BE2C (cell line): Measurements from ENCODE around the gene NUDT6.

Experiments
- DNase-seq: peaks from one replicate; pipeline ENCODE4 v3.0.0-alpha.2; 2020
- H3K27me3 ChIP-seq: fragments of 250-450 bp; sonication (Bioruptor Pico); 2 replicates; pipeline ENCODE4 v1.5.1; 2020; ENCODE audit warnings: mild to moderate bottlenecking
- H3K36me3 ChIP-seq: fragments of 250-450 bp; sonication (Bioruptor Pico); 2 replicates; pipeline ENCODE4 v1.5.1; 2020; ENCODE audit warnings: mild to moderate bottlenecking
- H3K4me1 ChIP-seq: fragments of 250-450 bp; sonication (Bioruptor Pico); 2 replicates; pipeline ENCODE4 v1.5.1; 2020
- H3K4me3 ChIP-seq: 2 replicates; pipeline ENCODE4 v1.5.1; 2011; ENCODE audit warnings: low read depth, low read length
- H3K9me3 ChIP-seq: fragments of 250-450 bp; sonication (Bioruptor Pico); 2 replicates; pipeline ENCODE4 v1.5.1; 2020
- CTCF ChIP-seq: IDR thresholded peaks from 2 replicates; pipeline ENCODE4 v1.5.1; 2012; ENCODE audit warnings: mild to moderate bottlenecking, low read depth, low read length

Gene NUDT6

GRCh38 chr4:122960611-122961000 is 38.2 kb upstream of the NUDT6 start:
- no peaks in the 10 kb centered on the region for H3K9me3 ChIP-seq
- H3K4me3 ChIP-seq = no peak overlapping the region
- H3K36me3 ChIP-seq = no peaks in the 10 kb centered on the region
- no peak for DNase-seq
- H3K27me3 ChIP-seq = no peaks in the 10 kb centered on the region
- no peak for TF ChIP-seq CTCF
- H3K4me1 ChIP-seq = no peaks in the 10 kb centered on the region

- no peak for TF ChIP-seq CTCF
- Histone ChIP-seq H3K27me3 (no peaks in the 10 kb centered on the region), H3K4me1 (no peaks in the 10 kb centered on the region), H3K36me3 (no peaks in the 10 kb centered on the region), H3K4me3 (no peak overlapping the region), H3K9me3 (no peaks in the 10 kb centered on the region)
- DNase-seq = no peak
These were observed 37.7 kb upstream of the NUDT6 start for GRCh38 chr4:122959981-122960610.

GRCh38 chr4:122959441-122959840 is 37.0 kb upstream of the NUDT6 start:
- TF ChIP-seq CTCF = no peak
- Histone ChIP-seq H3K4me1 (no peaks in the 10 kb centered on the region), H3K36me3 (no peaks in the 10 kb centered on the region), H3K9me3 (no peaks in the 10 kb centered on the region), H3K4me3 (no peak overlapping the region), H3K27me3 (no peaks in the 10 kb centered on the region)
- no peak for DNase-seq

GRCh38 chr4:122958505-122958904 is 36.1 kb upstream of the NUDT6 start:
- Histone ChIP-seq H3K4me3 (no peak overlapping the region), H3K36me3 (0 out of 2 replicates have a peak, but pooled peaks cover 3% of the 10 kb centered on the region), H3K4me1 (no peaks in the 10 kb centered on the region), H3K9me3 (no peaks in the 10 kb centered on the region), H3K27me3 (no peaks in the 10 kb centered on the region)
- no peak for TF ChIP-seq CTCF
- no peak for DNase-seq

GRCh38 chr4:122953924-122954323 is 31.5 kb upstream of the NUDT6 start:
- TF ChIP-seq CTCF = no peak
- no peaks in the 10 kb centered on the region for H3K4me1 ChIP-seq
- DNase-seq = no peak
- H3K4me3 ChIP-seq = no peak overlapping the region
- H3K36me3 ChIP-seq = peaks cover 36% of the 10 kb centered on the region
- no peaks in the 10 kb centered on the region for H3K27me3 ChIP-seq
- no peaks in the 10 kb centered on the region for H3K9me3 ChIP-seq

GRCh38 chr4:122952028-122952427 is 29.6 kb upstream of the NUDT6 start:
- Histone ChIP-seq H3K36me3 (peaks cover 54% of the 10 kb centered on the region), H3K9me3 (no peaks in the 10 kb centered on the region)

More at GRCh38 chr4:122952028-122952427, 29.6 kb upstream of the NUDT6 start:
- H3K27me3 ChIP-seq = no peaks in the 10 kb centered on the region
- TF ChIP-seq CTCF = no peak
- no peak for DNase-seq
- no peak overlapping the region for H3K4me3 ChIP-seq
- H3K4me1 ChIP-seq = no peaks in the 10 kb centered on the region
